Measurements from ENCODE around the gene DBP. TPM values are rescaled to one million over a fixed set of nuclear protein-coding genes. Genes with fewer than 3 reads are reported as not detected.
A peak's percentile ranks its signal among the peaks of the same experiment; 100 is the strongest.

Gene DBP
- total RNA-seq, 1 donor from 2014 or later: 4.9 TPM

DNA sequence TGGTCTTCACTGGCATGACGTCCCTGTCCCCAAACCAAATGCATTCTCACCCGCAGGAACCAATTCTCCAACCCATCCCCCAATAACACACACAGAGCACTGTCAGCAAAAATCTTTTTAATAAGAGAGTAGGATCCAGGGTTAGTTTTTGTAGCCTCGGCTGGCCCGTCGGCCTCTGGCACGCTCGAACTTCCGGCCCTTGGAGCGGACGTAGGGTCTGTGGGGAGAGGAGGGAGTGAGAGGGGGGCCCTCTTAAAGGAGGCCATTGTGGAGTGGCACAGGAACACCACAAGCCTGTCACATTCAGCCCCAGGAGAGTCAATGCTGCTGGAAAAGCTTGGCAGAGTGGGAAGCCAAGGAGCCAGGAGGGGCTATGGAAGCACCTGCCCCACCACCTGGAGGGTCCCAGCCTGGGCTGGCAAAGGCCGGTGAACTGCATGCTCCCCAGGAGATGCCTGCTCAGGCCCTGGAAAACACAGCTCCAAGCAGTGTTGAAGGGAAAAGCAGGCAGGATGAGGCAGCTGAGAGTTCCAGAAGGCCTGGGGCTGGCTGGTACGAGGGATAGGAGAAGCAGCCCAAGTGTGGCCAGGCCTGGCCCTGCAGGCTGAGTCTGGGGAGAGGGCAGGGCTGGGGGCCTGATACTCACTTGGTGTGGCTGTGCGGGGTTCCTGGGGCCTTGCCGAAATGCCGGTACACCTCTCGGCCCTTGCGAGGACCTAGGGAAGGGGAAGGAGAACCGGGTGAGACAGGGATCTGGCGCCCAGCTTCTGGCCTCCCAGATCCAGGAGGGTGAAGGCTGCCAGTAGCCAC, 21.7 kb downstream of the DBP start:
- DNase-seq (ENCODE audit: low spot score in 2 of 2): no peak
- no peak for FAIRE-seq

DNA sequence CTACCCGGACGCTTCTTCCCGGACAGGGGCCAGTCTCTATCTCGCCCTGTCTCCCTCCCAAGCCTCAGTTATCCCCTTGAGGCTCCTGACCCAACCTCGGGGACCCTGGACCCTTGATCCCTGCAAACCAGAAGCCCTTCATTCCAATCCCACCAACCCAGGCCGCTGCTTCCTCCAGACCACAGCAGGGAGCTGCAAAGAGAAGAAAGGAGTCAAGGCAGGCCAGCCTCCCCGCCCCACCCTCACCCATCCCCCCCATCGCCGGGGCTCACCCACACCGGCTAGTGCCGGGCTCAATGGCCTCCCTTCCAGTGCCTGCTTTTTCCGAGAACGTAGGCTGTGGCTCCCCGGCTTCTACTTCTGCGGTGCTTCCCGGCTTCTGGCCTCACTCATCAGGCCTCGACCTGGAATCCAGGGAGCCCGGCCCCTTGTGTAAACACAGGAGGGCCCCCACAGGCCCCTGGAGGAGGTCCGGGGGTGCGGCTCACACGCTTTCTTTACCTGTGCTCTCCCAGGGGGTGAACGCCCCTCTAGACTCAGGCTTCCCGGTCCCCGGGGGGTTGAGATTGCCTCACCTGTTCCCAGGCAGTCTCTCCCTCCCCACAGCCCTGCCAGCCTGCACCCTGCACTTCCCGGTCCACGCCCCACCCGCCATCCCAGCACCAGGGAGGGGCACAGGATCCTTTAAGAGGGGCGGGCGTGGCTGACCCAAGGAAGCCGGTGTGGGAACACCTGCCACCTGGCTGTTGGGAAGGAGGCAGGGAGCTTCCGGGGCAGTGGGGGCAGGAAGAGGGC, 22.5 kb downstream of the DBP start, which contains the start of gene FAM83E:
FAM83E (minus strand) TSS at position 641 of the 795 bp plus-strand sequence. CDS start 1,704 bp downstream, outside the sequence.
- FAIRE-seq (no peak), DNase-seq (ENCODE audit: low spot score in 2 of 2) (no peak)

DNA sequence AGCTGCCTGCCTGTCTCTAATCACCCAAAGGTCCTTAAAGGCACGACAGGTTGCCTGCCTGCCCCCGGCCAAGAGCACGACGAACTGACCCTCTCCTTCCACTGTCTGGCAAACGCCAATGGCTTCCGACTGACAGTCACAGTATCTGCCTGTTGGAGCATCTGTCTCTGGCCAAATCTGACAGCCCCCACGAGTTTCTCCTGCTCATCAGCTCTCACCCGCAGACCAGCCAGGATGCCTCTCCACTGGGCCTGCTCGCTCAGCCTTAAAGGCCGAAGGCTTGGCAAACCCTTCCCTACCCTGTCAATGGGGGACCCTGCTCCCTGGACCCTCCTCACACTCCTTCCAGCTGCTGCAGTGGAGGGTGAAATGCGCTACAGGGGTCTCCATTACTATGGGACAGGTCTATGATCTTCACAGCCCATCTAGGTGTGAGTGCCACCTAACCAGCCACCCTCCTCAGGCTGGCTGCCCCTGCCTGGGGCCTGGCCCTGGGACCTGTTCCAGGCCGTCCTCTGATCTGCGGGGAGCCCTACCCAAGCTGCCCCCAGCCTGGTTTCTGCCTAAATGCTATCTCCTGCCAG, 23.2 kb downstream of the DBP start:
- FAIRE-seq: no peak
- DNase-seq (ENCODE audit: low spot score in 2 of 2): no peak

DNA sequence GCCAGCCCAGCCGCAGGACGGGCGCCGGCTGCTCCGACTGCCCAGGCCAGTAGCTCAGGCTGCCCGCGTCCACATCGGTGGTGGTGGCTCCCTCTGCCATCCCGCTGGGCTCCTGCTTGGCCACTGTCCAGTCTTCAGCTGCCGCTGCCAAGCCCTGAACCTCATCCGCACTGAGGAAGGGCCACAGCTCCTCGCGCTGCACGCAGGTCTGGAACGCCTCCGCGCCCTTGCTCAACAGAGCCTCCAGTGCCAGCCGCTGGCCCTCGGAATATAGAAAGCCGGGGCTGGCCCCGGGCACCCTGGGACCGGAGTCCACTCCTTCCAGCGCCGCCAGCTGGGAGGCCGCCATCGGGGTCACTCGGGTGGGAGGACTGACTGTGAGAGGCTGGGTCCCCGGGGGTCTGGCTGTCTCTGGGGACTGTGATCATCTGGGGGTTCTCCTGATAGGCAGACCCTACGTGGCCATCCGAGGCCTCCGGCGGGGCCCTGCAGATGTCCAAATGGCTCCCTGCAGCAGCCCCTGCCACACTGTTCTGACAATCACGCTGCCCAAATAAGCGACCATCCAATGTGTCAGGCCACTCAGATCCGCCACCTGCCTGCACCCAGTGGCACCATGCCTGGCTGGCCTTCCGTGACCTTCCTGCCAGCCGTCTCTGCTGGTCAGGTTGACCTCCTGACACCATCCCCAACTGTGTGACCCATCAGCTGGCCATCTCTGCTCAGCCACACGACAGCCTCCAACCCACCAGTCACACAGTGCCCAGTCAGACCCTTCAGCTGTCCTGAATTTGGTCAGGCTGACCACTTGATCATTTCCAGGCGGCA, 23.9 kb downstream of the DBP start:
- FAIRE-seq (no peak), DNase-seq (ENCODE audit: low spot score in 2 of 2) (peak in 1 of 2 donors; percentile 44)

DNA sequence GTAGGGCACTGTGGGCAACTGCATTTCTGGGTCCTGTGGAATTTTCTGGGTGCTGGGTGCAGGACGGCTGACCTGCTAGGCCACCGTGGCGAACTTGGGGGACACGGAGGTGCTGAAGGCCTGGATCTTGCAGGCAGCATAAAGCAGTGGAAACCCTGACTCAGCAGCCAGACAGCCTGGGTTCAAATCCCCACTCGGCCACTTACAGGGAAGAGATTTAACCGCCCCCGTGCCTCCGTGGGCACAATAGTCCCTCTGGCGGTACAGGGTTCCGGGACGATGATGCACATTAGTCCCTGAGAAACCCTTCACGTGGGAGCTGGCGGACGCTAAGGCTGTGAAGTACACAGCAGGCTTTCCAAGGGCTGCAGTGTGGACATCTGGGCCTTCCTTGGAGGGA, 25.3 kb downstream of the DBP start:
- DNase-seq (ENCODE audit: low spot score in 2 of 2) (no peak), FAIRE-seq (no peak)

DNA sequence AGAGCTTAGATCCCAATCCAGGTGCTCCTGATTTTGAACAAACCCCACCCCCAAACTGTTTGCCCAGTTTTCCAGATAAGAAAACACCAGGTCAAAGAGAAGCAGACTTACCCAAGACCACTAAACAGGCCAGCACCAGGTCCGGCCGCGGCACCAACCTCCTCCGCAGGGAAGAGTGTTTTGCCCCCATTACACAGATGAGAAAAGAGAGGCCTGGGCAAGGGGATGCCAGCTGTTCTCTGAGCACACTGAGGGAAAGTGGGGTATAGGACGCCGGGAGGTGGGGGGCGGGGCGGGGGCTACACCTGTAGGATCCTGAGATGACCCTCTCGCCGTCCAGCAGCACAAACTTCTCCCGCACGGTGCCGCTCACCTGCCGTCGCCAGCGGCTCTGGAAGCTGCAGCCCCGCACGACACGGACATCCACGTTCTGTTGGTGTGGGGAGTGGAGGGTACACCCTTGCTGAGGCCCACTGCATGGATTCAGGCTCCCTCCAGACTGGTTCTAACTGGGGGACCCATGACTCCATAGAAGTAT, 27.5 kb downstream of the DBP start:
- DNase-seq (ENCODE audit: low spot score in 2 of 2) (no peak), FAIRE-seq (no peak)

DNA sequence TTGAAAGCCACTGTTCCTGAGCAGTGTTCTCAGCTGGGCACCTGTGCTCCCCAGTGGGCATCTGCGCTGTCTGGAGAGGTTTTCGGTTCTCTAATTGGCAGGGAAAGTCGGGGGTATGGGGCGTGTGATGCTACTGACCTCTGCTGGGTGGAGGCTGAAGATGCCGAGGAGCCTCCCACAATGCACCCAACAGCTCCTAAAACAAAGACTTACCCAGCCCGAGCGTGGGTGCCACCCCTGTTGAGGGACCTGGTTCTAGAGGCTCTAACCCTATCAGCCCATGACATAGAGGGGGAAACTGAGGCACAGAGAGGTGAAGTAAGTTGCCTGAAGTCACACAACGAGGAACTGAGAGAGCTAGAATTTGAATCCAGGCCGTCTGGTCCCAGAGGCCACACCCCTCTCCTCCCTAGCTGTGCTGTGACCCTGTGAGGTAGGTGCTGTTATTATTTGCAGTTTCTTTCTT, 28.3 kb downstream of the DBP start:
- peak in 1 of 2 donors; percentile 75 for DNase-seq (ENCODE audit: low spot score in 2 of 2)
- no peak for FAIRE-seq

DNA sequence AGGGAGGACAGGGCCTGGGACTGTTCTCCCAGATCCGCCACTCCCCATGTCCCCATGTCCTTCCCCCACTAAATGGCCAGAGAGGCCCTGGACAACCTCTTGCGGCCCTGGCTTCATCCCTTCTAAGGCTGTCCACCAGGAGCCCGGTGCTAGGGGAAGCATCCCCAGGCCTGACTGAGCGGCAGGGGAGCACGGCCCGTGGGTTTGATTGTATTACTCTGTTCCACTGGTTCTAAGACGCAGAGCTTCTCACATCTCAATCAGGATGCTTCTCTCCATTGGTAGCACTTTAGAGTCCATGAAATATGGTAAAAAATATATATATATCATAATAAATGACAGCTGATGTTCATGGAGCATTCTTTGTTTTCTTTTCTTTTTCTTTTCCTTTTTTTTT, 29.8 kb downstream of the DBP start:
- FAIRE-seq: no peak
- no peak for DNase-seq (ENCODE audit: low spot score in 2 of 2)

DNA sequence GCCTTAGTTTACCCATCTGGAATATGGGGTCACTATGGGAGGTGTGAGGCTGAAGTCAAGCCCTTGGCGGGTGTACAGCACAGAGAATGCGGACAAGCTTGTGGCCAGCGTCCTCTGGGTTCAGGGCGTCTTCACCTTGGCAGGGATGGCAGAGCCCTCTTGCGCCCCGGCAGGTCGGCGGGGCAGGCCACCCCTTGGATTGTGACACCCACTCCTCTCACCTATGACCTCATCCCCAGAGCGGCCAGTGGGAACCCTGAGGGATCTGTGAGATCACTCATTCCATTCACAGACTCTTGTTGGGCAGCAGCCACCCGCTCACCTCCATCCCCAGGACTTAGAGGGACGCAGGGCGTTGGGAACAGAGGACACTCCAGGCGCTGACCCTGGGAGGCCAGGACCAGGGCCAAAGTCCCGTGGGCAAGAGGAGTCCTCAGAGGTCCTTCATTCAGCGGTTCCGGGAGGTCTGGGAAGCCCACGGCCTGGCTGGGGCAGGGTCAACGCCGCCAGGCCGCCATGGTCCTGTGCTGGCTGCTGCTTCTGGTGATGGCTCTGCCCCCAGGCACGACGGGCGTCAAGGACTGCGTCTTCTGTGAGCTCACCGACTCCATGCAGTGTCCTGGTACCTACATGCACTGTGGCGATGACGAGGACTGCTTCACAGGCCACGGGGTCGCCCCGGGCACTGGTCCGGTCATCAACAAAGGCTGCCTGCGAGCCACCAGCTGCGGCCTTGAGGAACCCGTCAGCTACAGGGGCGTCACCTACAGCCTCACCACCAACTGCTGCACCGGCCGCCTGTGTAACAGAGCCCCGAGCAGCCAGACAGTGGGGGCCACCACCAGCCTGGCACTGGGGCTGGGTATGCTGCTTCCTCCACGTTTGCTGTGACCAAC, 30.5 kb downstream of the DBP start, which contains the start of gene SPACA4:
SPACA4 (plus strand) TSS at position 280 of the 896 bp plus-strand sequence; CDS start at position 517, 237 bp downstream.
- DNase-seq (ENCODE audit: low spot score in 2 of 2) (no peak), FAIRE-seq (no peak)

DNA sequence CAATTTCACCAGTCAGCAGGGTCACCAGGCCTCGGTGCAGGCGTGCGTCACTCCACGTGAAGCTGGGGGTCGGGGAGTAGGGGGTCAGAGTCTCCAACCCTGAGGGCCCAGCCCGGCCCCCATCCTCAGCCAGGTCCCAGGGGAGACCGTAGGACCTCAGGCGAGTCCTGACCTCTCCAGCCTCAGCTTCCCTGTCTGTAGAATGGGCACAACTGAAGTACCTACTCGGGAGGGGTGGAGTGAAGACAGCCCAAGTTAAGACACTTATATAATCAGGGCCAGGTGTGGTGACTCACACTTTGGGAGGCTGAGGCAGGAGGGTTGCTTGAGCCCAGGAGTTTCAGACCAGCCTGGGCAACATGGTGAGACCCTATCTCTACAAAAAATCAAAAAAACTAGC, 33.3 kb downstream of the DBP start:
- FAIRE-seq (no peak), DNase-seq (ENCODE audit: low spot score in 2 of 2) (no peak)

DNA sequence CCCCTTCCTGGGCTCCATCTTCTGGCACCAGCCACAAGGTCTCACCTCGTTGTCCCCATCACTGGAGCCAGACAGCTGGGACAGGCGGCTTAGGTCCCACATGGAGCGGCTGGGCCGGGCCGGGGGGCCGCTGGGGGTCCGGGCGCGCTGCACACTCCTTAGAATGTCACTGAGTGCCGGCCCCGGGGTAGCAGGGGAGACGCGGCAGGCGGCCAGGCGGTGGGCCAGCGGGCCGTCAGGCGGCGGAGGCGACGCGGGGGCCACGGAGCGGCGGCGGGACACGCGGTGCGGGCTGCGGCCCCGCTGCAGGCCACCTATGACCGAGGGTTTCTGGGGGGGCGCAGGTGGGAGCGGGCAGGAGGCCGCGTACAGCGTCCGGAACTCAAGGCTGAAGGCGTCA, 33.7 kb downstream of the DBP start:
- no peak for FAIRE-seq

DNA sequence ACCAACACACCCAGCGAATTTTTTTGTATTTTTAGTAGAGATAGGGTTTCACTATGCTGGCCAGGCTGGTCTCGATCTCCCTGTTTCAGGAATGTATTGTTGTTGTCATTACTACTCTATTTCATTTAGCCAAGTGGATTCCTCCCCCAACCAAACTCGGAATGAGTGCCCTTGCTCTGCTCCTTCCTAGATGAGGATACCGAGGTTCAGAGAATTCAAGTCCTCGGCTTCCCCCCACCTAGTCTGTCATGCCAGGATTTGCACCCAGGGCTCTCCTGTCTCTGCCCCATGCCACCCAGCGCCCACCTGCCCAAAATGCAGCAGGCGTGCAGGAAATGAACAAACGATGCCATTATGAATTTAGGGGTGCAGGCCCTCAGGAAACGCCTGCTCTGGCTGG, 34.2 kb downstream of the DBP start:
- no peak for FAIRE-seq
- DNase-seq (ENCODE audit: low spot score in 2 of 2): no peak

More for the DNA sequence above, 33.7 kb downstream of the DBP start:
- DNase-seq (ENCODE audit: low spot score in 2 of 2): no peak

DNA sequence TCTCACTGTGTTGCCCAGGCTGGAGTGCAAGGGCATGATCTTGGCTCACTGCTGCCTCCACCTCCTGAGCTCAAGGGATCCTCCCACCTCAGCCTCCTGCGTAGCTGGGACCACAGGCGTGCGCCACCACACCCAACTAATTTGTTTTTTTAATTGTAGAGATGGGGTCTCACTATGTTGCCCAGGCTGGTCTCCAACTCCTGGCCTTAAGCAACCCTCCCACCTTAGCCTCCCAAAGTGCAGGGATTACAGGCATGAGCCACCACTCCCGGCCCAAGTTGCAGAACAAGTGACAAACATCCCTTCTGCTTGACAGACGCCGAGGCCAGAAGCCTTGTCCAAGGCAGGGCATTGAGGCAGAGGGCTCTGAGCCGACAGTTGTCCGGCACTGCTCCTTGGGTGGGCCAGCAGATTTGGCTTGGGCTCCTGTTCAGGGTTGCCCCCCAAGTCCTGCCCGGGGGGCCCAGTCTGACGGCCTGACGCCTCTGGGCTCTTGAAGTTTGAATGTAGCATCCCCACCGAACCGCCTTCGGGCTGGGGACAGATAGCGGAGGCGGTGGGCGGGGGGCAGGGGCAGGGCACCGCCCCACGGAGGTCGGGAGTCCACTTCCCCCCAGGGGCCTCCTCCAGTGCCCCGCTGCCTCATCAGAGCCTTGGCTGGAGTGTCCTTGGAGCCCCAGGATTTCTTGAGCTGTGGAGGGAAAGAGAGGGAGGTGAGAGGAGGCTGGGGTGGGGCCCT, 36.3 kb downstream of the DBP start:
- FAIRE-seq (no peak), DNase-seq (ENCODE audit: low spot score in 2 of 2) (no peak)

DNA sequence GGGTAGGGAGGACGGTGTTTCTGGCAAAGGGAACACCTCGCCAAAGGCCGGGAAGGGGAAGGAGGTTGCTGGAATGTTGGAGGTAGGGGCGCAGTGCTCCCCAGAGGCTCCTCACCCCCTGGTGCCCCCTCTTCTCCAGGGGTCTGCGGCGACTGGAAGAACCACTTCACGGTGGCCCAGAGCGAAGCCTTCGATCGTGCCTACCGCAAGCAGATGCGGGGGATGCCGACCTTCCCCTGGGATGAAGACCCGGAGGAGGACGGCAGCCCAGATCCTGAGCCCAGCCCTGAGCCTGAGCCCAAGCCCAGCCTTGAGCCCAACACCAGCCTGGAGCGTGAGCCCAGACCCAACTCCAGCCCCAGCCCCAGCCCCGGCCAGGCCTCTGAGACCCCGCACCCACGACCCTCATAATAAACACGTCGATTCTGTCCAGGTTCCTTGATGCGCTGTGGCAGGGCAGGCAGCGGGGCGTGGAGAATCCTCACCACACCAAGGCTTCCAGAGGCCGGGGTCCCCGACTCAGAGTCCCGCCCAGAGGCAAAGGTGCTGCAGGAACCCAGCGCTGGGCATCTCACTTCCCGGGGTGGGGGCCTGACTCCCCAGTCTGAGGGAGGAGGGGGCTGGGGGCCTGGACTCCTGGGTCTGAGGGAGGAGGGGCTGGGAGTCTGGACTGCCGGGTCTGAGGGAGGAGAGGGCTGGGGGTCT, 38.0 kb downstream of the DBP start:
- DNase-seq (ENCODE audit: low spot score in 2 of 2): no peak
- FAIRE-seq: no peak

DNA sequence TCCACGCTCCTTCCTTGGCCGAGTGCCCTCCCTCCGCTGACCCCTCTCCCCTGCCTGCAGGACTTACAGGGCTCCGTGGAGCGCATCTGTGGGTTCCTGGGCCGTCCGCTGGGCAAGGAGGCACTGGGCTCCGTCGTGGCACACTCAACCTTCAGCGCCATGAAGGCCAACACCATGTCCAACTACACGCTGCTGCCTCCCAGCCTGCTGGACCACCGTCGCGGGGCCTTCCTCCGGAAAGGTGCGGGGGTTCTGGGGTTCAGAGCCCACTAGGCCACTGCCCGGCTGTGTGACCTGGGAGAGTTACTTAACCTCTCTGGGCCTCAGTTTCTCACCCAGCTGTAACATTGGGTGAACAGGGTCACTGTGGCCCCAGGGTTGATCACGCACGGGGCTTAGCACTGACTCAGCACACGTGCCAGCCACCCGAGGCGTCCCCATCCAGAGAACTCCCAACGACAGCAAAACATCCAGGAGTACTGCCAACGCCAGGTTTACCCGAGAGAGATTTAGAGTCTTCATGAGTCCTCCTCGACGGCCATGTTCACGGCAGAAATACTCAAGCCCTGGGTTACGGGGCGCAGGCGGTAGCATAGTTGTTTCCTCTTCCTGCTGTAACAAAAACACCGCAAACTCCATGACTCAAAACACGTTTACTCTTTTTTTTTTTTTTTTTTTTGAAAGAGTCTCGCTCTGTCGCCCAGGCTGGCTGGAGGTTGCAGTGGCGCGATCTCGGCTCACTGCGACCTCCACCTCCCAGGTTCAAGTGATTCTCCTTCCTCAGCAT, 40.3 kb downstream of the DBP start:
- FAIRE-seq: no peak
- peak in 1 of 2 donors; percentile 11 for DNase-seq (ENCODE audit: low spot score in 2 of 2)

DNA sequence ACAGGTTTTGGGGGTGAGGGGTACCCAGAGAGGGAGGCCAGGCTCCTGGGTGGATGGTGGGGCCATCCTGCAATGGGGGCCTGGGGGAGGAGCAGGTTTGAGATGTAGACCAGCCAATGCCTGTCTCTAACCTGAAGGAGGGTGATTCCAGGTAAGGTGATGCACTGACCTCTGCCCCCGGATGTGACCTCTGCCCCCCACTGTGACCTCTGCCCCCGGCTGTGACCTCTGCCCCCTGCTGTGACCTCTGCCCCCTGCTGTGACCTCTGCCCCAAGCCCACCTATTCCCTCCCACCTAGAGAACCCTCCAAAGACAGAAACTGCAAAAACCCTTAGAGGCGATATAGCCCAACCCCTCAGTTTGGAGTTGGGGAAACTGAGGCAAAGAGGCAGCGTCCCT, 40.9 kb downstream of the DBP start:
- FAIRE-seq (no peak), DNase-seq (ENCODE audit: low spot score in 2 of 2) (peak in 1 of 2 donors; percentile 10)

DNA sequence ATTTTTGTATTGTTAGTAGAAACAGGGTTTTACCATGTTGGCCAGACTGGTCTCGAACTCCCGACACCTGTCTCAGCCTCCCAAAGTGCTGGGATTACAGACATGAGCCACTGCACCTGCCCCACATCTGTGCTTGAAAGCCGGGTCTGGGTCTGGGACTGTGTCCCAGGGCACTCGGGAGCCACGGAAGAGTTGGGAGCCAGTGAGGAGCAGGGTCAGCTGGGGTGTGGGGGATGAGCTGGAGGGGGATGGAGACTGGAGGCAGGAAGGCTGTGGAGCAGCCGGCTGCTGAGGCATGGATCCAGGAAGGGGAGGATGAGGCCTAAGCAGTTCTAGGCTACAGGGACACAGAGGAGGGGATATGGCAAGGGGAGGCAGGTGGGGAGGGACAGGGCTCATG, 41.3 kb downstream of the DBP start:
- no peak for DNase-seq (ENCODE audit: low spot score in 2 of 2)
- no peak for FAIRE-seq
